Stomach (tissue), 4 donors: ENCODE data around the gene SELENBP1.

Experiments used
- EP300 ChIP-seq: sonication (generic); formaldehyde crosslinking; IDR thresholded peaks from one replicate; pipeline ENCODE4 v1.6.1; 2017; ENCODE audit warnings: antibody characterized with exemption
- POLR2A ChIP-seq, 4 donors: fragments of 450-650 bp; IDR thresholded peaks; one replicate each; pipeline ENCODE4 v1.6.1; 2016; ENCODE audit warnings: antibody characterized with exemption in 4 of 4, control low read depth in 2 of 4, mild to moderate bottlenecking in 1 of 4, moderate library complexity in 1 of 4

DNA sequence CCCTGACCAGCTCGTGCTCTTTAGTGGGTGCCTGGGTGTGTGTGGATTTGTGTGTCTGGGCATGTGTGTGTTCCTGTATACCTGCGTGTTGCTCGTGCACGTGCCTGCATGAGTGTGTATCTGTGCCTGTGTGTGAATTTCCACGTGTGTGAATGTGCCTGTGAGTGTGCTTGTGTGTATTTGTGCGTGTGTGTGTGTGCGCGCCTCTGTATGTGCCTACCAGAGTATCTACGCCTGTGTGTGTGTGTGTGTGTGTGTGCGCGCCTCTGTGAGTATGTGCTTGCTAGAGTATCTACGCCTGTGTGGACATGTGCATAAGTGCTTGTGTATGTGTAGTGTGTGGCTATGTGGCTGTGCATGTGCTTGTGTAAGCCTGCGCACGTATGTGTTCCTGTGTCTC is 691 bp upstream of the SELENBP1 start:
- no peak for TF ChIP-seq POLR2A (IDR thresholded peaks at IDR 0.05)
- no peak for TF ChIP-seq EP300
